Measurements from ENCODE around the gene ADPRHL1. TPM values are rescaled to one million over a fixed set of nuclear protein-coding genes. Genes with fewer than 3 reads are reported as not detected.
"Not testable (repeated sequence)": the region's sequence is repeated elsewhere in the genome, so short reads cannot be mapped to it uniquely, and the experiment has no call there.

ADPRHL1 gene
- total and polyA plus RNA-seq, 2 experiments from 2014 or later = 78.2 to 112 TPM

DNA sequence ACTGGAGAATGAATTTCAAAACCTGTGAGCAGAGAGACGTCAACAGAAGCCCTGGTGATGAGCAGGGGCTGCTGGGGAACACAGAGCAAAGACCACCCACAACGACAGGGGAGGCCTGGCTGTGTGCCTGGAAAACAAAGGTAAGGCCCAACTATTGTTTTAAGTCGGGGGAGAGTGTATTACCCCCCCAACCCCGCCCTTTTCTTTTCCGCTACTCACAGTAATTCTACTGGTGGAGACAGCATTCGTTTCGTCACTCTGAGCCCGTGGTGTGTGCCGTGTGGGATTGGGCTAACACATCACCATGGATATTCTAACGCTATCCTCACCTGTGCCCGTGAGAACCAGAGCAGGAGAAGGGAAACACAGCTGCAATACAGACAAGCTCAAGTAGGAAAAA lies 18.6 kb upstream of the ADPRHL1 start:
- DNase-seq (ENCODE audit: low read depth in 1 of 2, low spot score in 1 of 2) = no peak
- no peak overlapping the region for H3K27ac ChIP-seq

DNA sequence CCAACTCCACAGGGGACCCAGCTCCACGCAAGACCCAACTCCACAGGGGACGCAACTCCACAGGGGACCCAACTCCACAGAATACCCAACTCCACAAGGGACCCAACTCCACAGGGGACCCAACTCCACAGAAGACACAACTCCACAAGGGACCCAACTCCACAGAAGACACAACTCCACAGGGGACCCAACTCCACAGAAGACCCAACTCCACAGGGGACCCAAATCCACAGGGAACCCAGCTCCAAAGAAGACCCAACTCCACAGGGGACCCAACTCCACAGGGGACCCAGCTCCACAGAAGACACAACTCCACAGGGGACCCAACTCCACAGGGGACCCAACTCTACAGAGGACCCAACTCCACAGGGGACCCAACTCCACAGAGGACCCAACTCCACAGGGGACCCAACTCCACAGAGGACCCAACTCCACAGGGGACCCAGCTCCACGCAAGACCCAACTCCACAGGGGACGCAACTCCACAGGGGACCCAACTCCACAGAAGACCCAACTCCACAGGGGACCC lies 17.4 kb upstream of the ADPRHL1 start:
- not testable (repeated sequence) for DNase-seq (ENCODE audit: low read depth in 1 of 2, low spot score in 1 of 2); H3K4me1 ChIP-seq (ENCODE audit: low read depth); H3K27me3 ChIP-seq; H3K4me3 ChIP-seq; H3K27ac ChIP-seq; H3K9me3 ChIP-seq (ENCODE audit: low read depth)
- H3K36me3 ChIP-seq = peaks cover 21% of the 10 kb centered on the region

More for the DNA sequence above, 18.6 kb upstream of the ADPRHL1 start:
- no peak overlapping the region for H3K4me3 ChIP-seq
- no peaks in the 10 kb centered on the region for H3K9me3 ChIP-seq (ENCODE audit: low read depth)
- H3K27me3 ChIP-seq = no peaks in the 10 kb centered on the region
- no peaks in the 10 kb centered on the region for H3K4me1 ChIP-seq (ENCODE audit: low read depth)
- TF ChIP-seq, protein P1, sequence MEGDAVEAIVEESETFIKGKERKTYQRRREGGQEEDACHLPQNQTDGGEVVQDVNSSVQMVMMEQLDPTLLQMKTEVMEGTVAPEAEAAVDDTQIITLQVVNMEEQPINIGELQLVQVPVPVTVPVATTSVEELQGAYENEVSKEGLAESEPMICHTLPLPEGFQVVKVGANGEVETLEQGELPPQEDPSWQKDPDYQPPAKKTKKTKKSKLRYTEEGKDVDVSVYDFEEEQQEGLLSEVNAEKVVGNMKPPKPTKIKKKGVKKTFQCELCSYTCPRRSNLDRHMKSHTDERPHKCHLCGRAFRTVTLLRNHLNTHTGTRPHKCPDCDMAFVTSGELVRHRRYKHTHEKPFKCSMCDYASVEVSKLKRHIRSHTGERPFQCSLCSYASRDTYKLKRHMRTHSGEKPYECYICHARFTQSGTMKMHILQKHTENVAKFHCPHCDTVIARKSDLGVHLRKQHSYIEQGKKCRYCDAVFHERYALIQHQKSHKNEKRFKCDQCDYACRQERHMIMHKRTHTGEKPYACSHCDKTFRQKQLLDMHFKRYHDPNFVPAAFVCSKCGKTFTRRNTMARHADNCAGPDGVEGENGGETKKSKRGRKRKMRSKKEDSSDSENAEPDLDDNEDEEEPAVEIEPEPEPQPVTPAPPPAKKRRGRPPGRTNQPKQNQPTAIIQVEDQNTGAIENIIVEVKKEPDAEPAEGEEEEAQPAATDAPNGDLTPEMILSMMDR (IDR thresholded peaks at IDR 0.05; ENCODE audit: low read depth, low read length) = no peak
- H3K36me3 ChIP-seq = peaks cover 21% of the 10 kb centered on the region

DNA sequence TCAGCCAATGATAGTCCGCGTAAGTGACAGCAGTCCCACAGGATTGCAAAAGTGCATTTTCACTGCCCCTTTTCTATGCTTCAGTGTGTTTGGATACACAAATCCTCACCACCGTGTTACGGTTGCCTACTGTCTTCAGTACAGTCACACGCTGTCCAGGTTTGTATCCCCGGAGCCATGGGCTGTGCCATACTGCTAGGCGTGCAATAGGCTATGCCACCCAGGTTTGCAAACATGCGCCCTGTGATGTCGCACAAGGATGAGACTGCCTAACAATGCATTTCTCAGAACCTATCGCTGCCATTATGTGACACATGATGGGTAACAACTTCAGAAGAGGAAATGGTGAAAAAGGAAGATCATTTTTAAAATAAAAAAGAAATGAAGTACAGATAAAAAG lies 16.8 kb upstream of the ADPRHL1 start:
- H3K36me3 ChIP-seq = peaks cover 19% of the 10 kb centered on the region
- TF ChIP-seq, protein P1 (IDR thresholded peaks at IDR 0.05; ENCODE audit: low read depth, low read length) = no peak
- H3K27ac ChIP-seq = no peak overlapping the region
- H3K27me3 ChIP-seq = no peaks in the 10 kb centered on the region
- H3K9me3 ChIP-seq (ENCODE audit: low read depth) = no peaks in the 10 kb centered on the region
- no peak for DNase-seq (ENCODE audit: low read depth in 1 of 2, low spot score in 1 of 2)
- H3K4me1 ChIP-seq (ENCODE audit: low read depth) = no peaks in the 10 kb centered on the region
- no peak overlapping the region for H3K4me3 ChIP-seq

DNA sequence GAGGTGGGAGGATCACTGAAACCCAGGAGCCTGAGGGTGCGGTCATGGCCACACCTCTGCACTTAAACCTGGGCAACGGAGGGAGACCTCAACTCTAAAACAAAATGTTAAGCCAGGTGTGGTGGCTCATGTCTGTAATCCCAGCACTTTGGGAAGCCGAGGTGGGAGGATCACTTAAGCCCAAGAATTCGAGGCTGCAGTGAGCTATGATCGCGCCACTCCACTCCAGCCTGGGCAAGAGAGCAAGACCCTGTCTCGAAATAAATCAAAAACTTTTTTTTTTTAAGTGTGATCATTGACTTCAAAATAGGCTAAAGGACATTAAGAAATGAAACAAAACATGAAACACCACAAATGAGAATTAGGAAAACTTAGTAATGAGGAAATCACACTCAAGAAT lies 16.3 kb upstream of the ADPRHL1 start:
- no peak for DNase-seq (ENCODE audit: low read depth in 1 of 2, low spot score in 1 of 2)
- no peak overlapping the region for H3K4me3 ChIP-seq
- no peaks in the 10 kb centered on the region for H3K4me1 ChIP-seq (ENCODE audit: low read depth)
- peaks cover 15% of the 10 kb centered on the region for H3K36me3 ChIP-seq
- H3K9me3 ChIP-seq (ENCODE audit: low read depth) = no peaks in the 10 kb centered on the region
- no peak overlapping the region for H3K27ac ChIP-seq
- no peaks in the 10 kb centered on the region for H3K27me3 ChIP-seq
- TF ChIP-seq, protein P1 (IDR thresholded peaks at IDR 0.05; ENCODE audit: low read depth, low read length) = no peak

DNA sequence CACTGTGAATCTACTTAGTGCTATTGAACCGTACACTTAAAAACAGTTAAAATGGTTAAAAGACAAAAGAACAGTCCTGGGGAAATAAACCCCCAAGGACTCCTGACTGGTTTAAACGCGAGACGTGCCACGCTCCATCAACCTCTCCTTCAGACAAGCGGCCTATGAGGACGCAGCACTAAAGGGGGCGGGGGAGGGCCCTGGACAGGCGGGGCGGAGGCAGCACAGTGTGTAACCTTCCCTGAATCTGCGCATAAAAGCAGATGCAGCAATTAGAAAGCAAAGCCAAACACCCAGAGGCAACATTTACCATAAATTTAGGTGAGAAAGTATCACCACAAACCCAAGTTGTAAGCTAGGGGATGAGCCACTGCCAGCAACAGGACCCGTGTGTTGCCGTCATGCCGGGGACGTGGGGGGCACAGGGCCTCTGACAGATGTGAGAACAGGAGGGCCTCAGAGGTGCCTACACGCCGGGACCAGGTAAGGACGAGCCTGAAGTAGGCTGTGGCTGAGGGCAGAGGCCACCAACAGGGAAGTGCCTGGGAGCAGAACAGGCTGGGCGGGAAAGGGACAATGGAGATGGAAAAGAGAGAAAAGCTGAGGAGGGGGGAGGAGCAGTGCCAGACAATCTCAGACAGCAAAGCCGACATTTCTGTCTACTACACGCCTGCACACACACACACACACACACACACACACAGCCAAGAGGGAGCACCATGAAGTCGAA lies 15.3 kb upstream of the ADPRHL1 start:
- H3K4me3 ChIP-seq = no peak overlapping the region

DNA sequence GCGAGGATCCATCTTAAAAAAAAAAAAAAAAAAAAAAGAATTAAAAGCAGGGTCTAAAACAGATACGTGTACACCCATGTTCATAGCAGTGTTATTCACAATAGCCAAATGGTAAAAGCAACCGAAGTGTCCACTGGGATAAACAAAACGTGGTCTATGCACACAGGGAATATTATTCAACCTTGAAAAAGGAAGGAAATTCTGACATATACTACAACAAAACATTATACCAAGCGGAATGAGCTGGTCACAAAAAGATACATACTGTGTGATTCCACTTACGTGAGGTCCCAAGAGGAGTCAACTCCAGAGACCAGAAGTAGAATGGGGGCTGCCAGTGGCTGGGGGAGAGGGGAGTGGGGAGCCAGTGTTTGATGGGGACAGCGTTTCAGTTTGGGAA lies 14.7 kb upstream of the ADPRHL1 start:
- Histone ChIP-seq H3K9me3 (ENCODE audit: low read depth) (no peaks in the 10 kb centered on the region), H3K27me3 (no peaks in the 10 kb centered on the region), H3K4me1 (ENCODE audit: low read depth) (no peaks in the 10 kb centered on the region), H3K27ac (no peak overlapping the region), H3K36me3 (peaks cover 5% of the 10 kb centered on the region), H3K4me3 (no peak overlapping the region)
- no peak for DNase-seq (ENCODE audit: low read depth in 1 of 2, low spot score in 1 of 2)
- TF ChIP-seq, protein P1 (IDR thresholded peaks at IDR 0.05; ENCODE audit: low read depth, low read length) = no peak

More for the DNA sequence above, 15.3 kb upstream of the ADPRHL1 start:
- Histone ChIP-seq H3K27me3 (no peaks in the 10 kb centered on the region), H3K27ac (no peak overlapping the region), H3K4me1 (ENCODE audit: low read depth) (no peaks in the 10 kb centered on the region), H3K9me3 (ENCODE audit: low read depth) (no peaks in the 10 kb centered on the region), H3K36me3 (peaks cover 7% of the 10 kb centered on the region)
- DNase-seq (ENCODE audit: low read depth in 1 of 2, low spot score in 1 of 2) = no peak
- TF ChIP-seq, protein P1 (IDR thresholded peaks at IDR 0.05; ENCODE audit: low read depth, low read length) = no peak

All from cardiac muscle cell (in vitro differentiated cells and primary cell).